Measurements from ENCODE around the gene ABCC8. TPM values are rescaled to one million over a fixed set of nuclear protein-coding genes. Genes with fewer than 3 reads are reported as not detected.

Gene ABCC8
- total and polyA plus RNA-seq, 2 experiments from 2014 or later: not detected

- no peaks in the 10 kb centered on the region for H3K9me2 ChIP-seq (ENCODE audit: insufficient read depth)
- no peaks in the 10 kb centered on the region for H3K36me3 ChIP-seq (ENCODE audit: low read depth)
- H3K27me3 ChIP-seq (replicated peaks; ENCODE audit: insufficient read depth): peaks cover 27% of the 10 kb centered on the region; the same call in 1 of the 2 replicates
- H3K9ac ChIP-seq: no peak overlapping the region
- no peaks in the 10 kb centered on the region for H3K79me2 ChIP-seq (ENCODE audit: insufficient read depth)
- no peaks in the 10 kb centered on the region for H4K20me1 ChIP-seq (ENCODE audit: insufficient read depth)
- H3K4me3 ChIP-seq: no peak overlapping the region
- H3K4me1 ChIP-seq (ENCODE audit: insufficient read depth): no peaks in the 10 kb centered on the region
- TF ChIP-seq EZH2 (IDR thresholded peaks at IDR 0.05; ENCODE audit: insufficient read depth, poor library complexity, severe bottlenecking) (no peak), EZH2phosphoT487 (IDR thresholded peaks at IDR 0.05; ENCODE audit: insufficient read depth, low read depth) (no peak)
- H2AFZ ChIP-seq: no peak overlapping the region
- no peak overlapping the region for H3K27ac ChIP-seq
- no peaks in the 10 kb centered on the region for H3K9me3 ChIP-seq (ENCODE audit: low read depth)
- DNase-seq: no peak
- no peak overlapping the region for H3K4me2 ChIP-seq (ENCODE audit: unreplicated experiment)
- no peaks in the 10 kb centered on the region for H3F3A ChIP-seq (ENCODE audit: insufficient read depth)
- in situ Hi-C loops (cut with MboI): no loop called here
- 32 to 34% methylated on average over 4 of the region's 4 CpGs for WGBS, 2 experiments (ENCODE audit: low coverage in 1 of 2, low lambda C conversion rate in 2 of 2, missing lambda C conversion rate in 2 of 2)
These were observed 33.6 kb downstream of the ABCC8 start for GRCh38 chr11:17443000-17443399.

GRCh38 chr11:17439316-17439782, 37.3 kb downstream of the ABCC8 start:
- no peaks in the 10 kb centered on the region for H3K9me3 ChIP-seq (ENCODE audit: low read depth)
- no peaks in the 10 kb centered on the region for H4K20me1 ChIP-seq (ENCODE audit: insufficient read depth)
- H3K9ac ChIP-seq: no peak overlapping the region
- TF ChIP-seq EZH2phosphoT487 (IDR thresholded peaks at IDR 0.05; ENCODE audit: insufficient read depth, low read depth): no peak
- no peak for TF ChIP-seq EZH2 (IDR thresholded peaks at IDR 0.05; ENCODE audit: insufficient read depth, poor library complexity, severe bottlenecking)
- DNase-seq: no peak
- H3K79me2 ChIP-seq (ENCODE audit: insufficient read depth): no peaks in the 10 kb centered on the region
- H3K27me3 ChIP-seq (replicated peaks; ENCODE audit: insufficient read depth): peaks cover 17% of the 10 kb centered on the region; the same call in 1 of the 2 replicates
- no peaks in the 10 kb centered on the region for H3K4me1 ChIP-seq (ENCODE audit: insufficient read depth)
- no peaks in the 10 kb centered on the region for H3K36me3 ChIP-seq (ENCODE audit: low read depth)
- no peak overlapping the region for H3K4me3 ChIP-seq
- no peak overlapping the region for H3K27ac ChIP-seq
- H3F3A ChIP-seq (ENCODE audit: insufficient read depth): no peaks in the 10 kb centered on the region
- in situ Hi-C loops (cut with MboI): no loop called here
- H3K4me2 ChIP-seq (ENCODE audit: unreplicated experiment): no peak overlapping the region
- H3K9me2 ChIP-seq (ENCODE audit: insufficient read depth): no peaks in the 10 kb centered on the region
- H2AFZ ChIP-seq: no peak overlapping the region
- WGBS, 2 experiments (ENCODE audit: low coverage in 1 of 2, low lambda C conversion rate in 2 of 2, missing lambda C conversion rate in 2 of 2): 46 to 49% methylated on average over 9 of the region's 9 CpGs

DNA sequence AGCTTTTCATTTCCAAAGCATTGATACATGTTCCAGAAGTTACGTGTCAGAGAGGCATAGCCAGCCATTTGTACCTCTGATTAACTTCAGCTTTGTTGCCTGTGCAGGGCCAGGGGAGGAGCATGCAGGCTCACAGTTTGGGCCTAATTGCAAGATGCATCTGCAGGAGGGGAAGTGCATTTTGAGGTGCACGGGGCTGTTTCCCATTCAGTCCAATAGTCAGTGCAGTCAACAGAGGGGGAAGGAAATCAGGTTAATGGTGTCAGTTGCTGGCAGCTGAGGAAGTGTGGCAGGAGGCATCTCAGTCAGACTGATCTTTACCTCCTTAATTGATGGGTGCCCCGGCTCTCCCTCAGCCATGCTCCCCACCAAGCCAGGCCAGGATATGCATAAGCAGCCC, 39.3 kb downstream of the ABCC8 start:
- Histone ChIP-seq H3K79me2 (ENCODE audit: insufficient read depth) (no peaks in the 10 kb centered on the region), H3K4me3 (no peak overlapping the region), H3K9me3 (ENCODE audit: low read depth) (no peaks in the 10 kb centered on the region), H3K27me3 (replicated peaks; ENCODE audit: insufficient read depth) (peaks cover 17% of the 10 kb centered on the region; the same call in 1 of the 2 replicates), H4K20me1 (ENCODE audit: insufficient read depth) (no peaks in the 10 kb centered on the region), H3K9me2 (ENCODE audit: insufficient read depth) (no peaks in the 10 kb centered on the region), H3K27ac (no peak overlapping the region), H3K4me2 (ENCODE audit: unreplicated experiment) (no peak overlapping the region), H3K36me3 (ENCODE audit: low read depth) (no peaks in the 10 kb centered on the region), H3K4me1 (ENCODE audit: insufficient read depth) (no peaks in the 10 kb centered on the region), H3K9ac (no peak overlapping the region), H2AFZ (no peak overlapping the region), H3F3A (ENCODE audit: insufficient read depth) (no peaks in the 10 kb centered on the region)
- DNase-seq: no peak
- in situ Hi-C loops (cut with MboI): no loop called here
- 46 to 49% methylated on average over 3 of the region's 3 CpGs for WGBS, 2 experiments (ENCODE audit: low coverage in 1 of 2, low lambda C conversion rate in 2 of 2, missing lambda C conversion rate in 2 of 2)
- TF ChIP-seq EZH2 (IDR thresholded peaks at IDR 0.05; ENCODE audit: insufficient read depth, poor library complexity, severe bottlenecking): no peak
- TF ChIP-seq EZH2phosphoT487 (IDR thresholded peaks at IDR 0.05; ENCODE audit: insufficient read depth, low read depth): no peak

DNA sequence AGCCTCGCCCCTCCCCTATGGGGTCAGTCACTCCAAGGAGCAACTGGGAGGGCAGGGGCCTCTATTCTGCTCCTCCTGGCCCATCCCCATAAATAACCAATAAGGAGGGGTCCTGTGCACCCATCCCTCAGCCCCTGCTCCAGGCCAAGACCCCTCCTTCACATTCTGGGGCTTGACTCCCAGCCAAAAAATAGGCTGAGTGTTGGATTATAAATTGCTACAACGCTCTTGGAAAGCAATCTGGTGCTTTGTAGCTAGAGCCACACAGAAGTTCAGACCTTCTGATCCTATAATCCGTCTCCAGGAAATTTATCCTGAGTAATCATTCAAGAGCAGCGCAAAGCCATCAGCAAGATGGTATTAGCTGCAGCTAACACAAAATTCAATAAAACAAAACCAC, 42.5 kb downstream of the ABCC8 start:
- Histone ChIP-seq H3K27me3 (replicated peaks; ENCODE audit: insufficient read depth) (no peaks in the 10 kb centered on the region; the same call in none of the 2 replicates), H3F3A (ENCODE audit: insufficient read depth) (no peaks in the 10 kb centered on the region), H3K27ac (no peak overlapping the region), H3K9ac (no peak overlapping the region), H3K9me2 (ENCODE audit: insufficient read depth) (no peaks in the 10 kb centered on the region), H3K4me1 (ENCODE audit: insufficient read depth) (no peaks in the 10 kb centered on the region), H3K4me2 (ENCODE audit: unreplicated experiment) (no peak overlapping the region), H3K36me3 (ENCODE audit: low read depth) (no peaks in the 10 kb centered on the region), H3K79me2 (ENCODE audit: insufficient read depth) (no peaks in the 10 kb centered on the region), H4K20me1 (ENCODE audit: insufficient read depth) (no peaks in the 10 kb centered on the region), H2AFZ (no peak overlapping the region), H3K9me3 (ENCODE audit: low read depth) (no peaks in the 10 kb centered on the region), H3K4me3 (no peak overlapping the region)
- no peak for DNase-seq
- WGBS, 2 experiments (ENCODE audit: low coverage in 1 of 2, low lambda C conversion rate in 2 of 2, missing lambda C conversion rate in 2 of 2): 41 to 47% methylated on average over 4 of the region's 4 CpGs
- in situ Hi-C loops (cut with MboI): no loop called here
- TF ChIP-seq EZH2phosphoT487 (IDR thresholded peaks at IDR 0.05; ENCODE audit: insufficient read depth, low read depth) (no peak), EZH2 (IDR thresholded peaks at IDR 0.05; ENCODE audit: insufficient read depth, poor library complexity, severe bottlenecking) (no peak)

GRCh38 chr11:17432002-17432401, 44.6 kb downstream of the ABCC8 start:
- H3K4me3 ChIP-seq: no peak overlapping the region
- no peaks in the 10 kb centered on the region for H3K9me2 ChIP-seq (ENCODE audit: insufficient read depth)
- TF ChIP-seq EZH2 (IDR thresholded peaks at IDR 0.05; ENCODE audit: insufficient read depth, poor library complexity, severe bottlenecking) (no peak), EZH2phosphoT487 (IDR thresholded peaks at IDR 0.05; ENCODE audit: insufficient read depth, low read depth) (no peak)
- no peak overlapping the region for H3K9ac ChIP-seq
- no peaks in the 10 kb centered on the region for H3F3A ChIP-seq (ENCODE audit: insufficient read depth)
- no peaks in the 10 kb centered on the region for H4K20me1 ChIP-seq (ENCODE audit: insufficient read depth)
- H3K27ac ChIP-seq: no peak overlapping the region
- DNase-seq: no peak
- no peaks in the 10 kb centered on the region for H3K36me3 ChIP-seq (ENCODE audit: low read depth)
- no peak overlapping the region for H2AFZ ChIP-seq
- no peaks in the 10 kb centered on the region for H3K79me2 ChIP-seq (ENCODE audit: insufficient read depth)
- no peak overlapping the region for H3K4me2 ChIP-seq (ENCODE audit: unreplicated experiment)
- no peaks in the 10 kb centered on the region for H3K9me3 ChIP-seq (ENCODE audit: low read depth)
- WGBS, 2 experiments (ENCODE audit: low coverage in 1 of 2, low lambda C conversion rate in 2 of 2, missing lambda C conversion rate in 2 of 2): 22 to 24% methylated on average over 7 of the region's 7 CpGs
- no peaks in the 10 kb centered on the region for H3K4me1 ChIP-seq (ENCODE audit: insufficient read depth)
- in situ Hi-C loops (cut with MboI): no loop called here
- no peaks in the 10 kb centered on the region; the same call in none of the 2 replicates for H3K27me3 ChIP-seq (replicated peaks; ENCODE audit: insufficient read depth)

Data from GM23248 (cell line).